Neural progenitor cell (in vitro differentiated cells): ENCODE results near the gene CHD2.

Experiments
- EZH2 ChIP-seq: fragments of 200-600 bp; sonication (generic); IDR thresholded peaks from 2 replicates; pipeline ENCODE4 v1.6.1; 2017; ENCODE audit warnings: antibody characterized with exemption, mild to moderate bottlenecking, moderate library complexity
- EZH2phosphoT487 ChIP-seq: fragments of 200-600 bp; sonication (generic); IDR thresholded peaks from 2 replicates; pipeline ENCODE4 v1.6.1; 2017; ENCODE audit warnings: antibody characterized with exemption
- TF ChIP-seq, protein P1 (sequence below): fragments of 200-600 bp; sonication (generic); IDR thresholded peaks from 2 replicates; pipeline ENCODE4 v1.5.1; 2017; ENCODE audit warnings: antibody characterized with exemption, mild to moderate bottlenecking

DNA sequence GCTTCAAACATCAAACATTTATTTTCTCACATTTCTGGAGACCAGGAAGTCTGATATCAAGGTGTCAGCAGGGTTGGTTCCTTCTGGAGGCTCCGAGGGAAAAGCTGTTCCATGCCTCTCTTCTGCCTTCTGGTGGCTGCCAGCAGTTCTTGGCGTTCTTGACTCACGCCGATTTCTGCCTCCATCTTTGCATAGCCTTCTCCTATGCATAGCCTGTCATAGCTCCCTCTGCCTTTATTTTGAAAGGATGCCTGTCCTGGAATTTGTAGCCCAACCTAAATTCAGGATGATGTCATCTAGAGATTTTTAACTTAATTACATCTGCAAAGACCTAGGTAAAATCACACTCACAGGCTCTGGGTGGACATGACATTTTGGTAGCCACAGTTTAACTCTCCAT is 118.5 kb downstream of the CHD2 start:
- TF ChIP-seq, protein P1, sequence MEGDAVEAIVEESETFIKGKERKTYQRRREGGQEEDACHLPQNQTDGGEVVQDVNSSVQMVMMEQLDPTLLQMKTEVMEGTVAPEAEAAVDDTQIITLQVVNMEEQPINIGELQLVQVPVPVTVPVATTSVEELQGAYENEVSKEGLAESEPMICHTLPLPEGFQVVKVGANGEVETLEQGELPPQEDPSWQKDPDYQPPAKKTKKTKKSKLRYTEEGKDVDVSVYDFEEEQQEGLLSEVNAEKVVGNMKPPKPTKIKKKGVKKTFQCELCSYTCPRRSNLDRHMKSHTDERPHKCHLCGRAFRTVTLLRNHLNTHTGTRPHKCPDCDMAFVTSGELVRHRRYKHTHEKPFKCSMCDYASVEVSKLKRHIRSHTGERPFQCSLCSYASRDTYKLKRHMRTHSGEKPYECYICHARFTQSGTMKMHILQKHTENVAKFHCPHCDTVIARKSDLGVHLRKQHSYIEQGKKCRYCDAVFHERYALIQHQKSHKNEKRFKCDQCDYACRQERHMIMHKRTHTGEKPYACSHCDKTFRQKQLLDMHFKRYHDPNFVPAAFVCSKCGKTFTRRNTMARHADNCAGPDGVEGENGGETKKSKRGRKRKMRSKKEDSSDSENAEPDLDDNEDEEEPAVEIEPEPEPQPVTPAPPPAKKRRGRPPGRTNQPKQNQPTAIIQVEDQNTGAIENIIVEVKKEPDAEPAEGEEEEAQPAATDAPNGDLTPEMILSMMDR, result peak; percentile 34
- TF ChIP-seq EZH2 (no peak), EZH2phosphoT487 (no peak)
